ENCODE data around the gene WAC. TPM values are rescaled to one million over a fixed set of nuclear protein-coding genes. Genes with fewer than 3 reads are reported as not detected.
A peak's percentile ranks its signal among the peaks of the same experiment; 100 is the strongest.

WAC gene
- total RNA-seq, 1 experiment from 2014 or later: 93.9 TPM

- Histone ChIP-seq H3K36me3 (ENCODE audit: low read depth) (peaks cover 5% of the 10 kb centered on the region; the same call in 1 of the 2 replicates), H3K9me3 (ENCODE audit: insufficient read depth, low read depth) (no peaks in the 10 kb centered on the region), H4K20me1 (ENCODE audit: insufficient read depth) (0 out of 2 replicates have a peak, but pooled peaks cover 4% of the 10 kb centered on the region), H2AFZ (no peak overlapping the region), H3K9me2 (ENCODE audit: insufficient read depth) (no peaks in the 10 kb centered on the region), H3K4me3 (no peak overlapping the region), H3K27me3 (ENCODE audit: insufficient read depth, low read depth) (no peaks in the 10 kb centered on the region), H3K79me2 (ENCODE audit: low read depth) (no peaks in the 10 kb centered on the region), H3F3A (ENCODE audit: insufficient read depth, low read depth) (peaks cover 15% of the 10 kb centered on the region; the same call in 1 of the 2 replicates), H3K4me2 (no peak overlapping the region), H3K4me1 (replicated peaks; ENCODE audit: insufficient read depth) (peaks cover 7% of the 10 kb centered on the region; the same call in 1 of the 2 replicates), H3K27ac (no peak overlapping the region)
- intact Hi-C loops (cut with micrococcal nuclease; ENCODE audit: unreplicated experiment): no loop called here
- no peak for DNase-seq
- BruUV-seq (replicated peaks): no TSS peak
- TF ChIP-seq, protein P1, sequence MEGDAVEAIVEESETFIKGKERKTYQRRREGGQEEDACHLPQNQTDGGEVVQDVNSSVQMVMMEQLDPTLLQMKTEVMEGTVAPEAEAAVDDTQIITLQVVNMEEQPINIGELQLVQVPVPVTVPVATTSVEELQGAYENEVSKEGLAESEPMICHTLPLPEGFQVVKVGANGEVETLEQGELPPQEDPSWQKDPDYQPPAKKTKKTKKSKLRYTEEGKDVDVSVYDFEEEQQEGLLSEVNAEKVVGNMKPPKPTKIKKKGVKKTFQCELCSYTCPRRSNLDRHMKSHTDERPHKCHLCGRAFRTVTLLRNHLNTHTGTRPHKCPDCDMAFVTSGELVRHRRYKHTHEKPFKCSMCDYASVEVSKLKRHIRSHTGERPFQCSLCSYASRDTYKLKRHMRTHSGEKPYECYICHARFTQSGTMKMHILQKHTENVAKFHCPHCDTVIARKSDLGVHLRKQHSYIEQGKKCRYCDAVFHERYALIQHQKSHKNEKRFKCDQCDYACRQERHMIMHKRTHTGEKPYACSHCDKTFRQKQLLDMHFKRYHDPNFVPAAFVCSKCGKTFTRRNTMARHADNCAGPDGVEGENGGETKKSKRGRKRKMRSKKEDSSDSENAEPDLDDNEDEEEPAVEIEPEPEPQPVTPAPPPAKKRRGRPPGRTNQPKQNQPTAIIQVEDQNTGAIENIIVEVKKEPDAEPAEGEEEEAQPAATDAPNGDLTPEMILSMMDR (conservative IDR thresholded peaks at IDR 0.05): no peak
- no peak for TF ChIP-seq EZH2 (IDR thresholded peaks at IDR 0.05; ENCODE audit: low read depth)
- ChIA-PET POLR2A (ENCODE audit: unreplicated experiment) (no interaction called here), CTCF (no interaction called here)
Measured at GRCh38 chr10:28624351-28624750, 91.4 kb downstream of the WAC start.

DNA sequence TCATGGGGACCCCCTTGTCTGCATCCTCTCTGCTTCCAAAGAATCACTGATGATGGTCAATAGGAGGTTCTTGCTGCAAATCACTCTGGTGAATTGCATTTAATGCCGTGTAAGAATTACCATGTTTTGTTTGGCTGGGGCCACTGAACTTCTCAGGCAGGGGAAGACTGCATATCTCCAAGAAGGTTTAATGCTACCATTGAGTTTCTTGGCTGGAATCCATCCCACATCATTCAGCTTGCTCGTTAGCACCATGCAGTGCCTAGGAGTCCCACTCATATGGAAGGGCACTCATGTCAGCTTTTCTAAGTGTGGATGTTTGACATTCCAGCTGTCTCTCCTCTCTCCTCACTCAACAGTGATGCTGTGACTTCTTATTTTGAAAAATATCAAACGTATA, 94.2 kb downstream of the WAC start:
- TF ChIP-seq, protein P1 (conservative IDR thresholded peaks at IDR 0.05): no peak
- no peak for TF ChIP-seq EZH2 (IDR thresholded peaks at IDR 0.05; ENCODE audit: low read depth)
- H3K27me3 ChIP-seq (ENCODE audit: insufficient read depth, low read depth): no peaks in the 10 kb centered on the region
- no peaks in the 10 kb centered on the region for H4K20me1 ChIP-seq (ENCODE audit: insufficient read depth)
- intact Hi-C loops (cut with micrococcal nuclease; ENCODE audit: unreplicated experiment): loop anchor here (5.0 kb wide), 1 partner anchor 35 kb away; no protein-coding TSS in a partner anchor
- H3K9me2 ChIP-seq (ENCODE audit: insufficient read depth): no peaks in the 10 kb centered on the region
- ChIA-PET CTCF (no interaction called here), POLR2A (ENCODE audit: unreplicated experiment) (no interaction called here)
- H3K4me3 ChIP-seq: no peak overlapping the region
- H3F3A ChIP-seq (ENCODE audit: insufficient read depth, low read depth): peaks cover 15% of the 10 kb centered on the region; the same call in 1 of the 2 replicates
- H3K36me3 ChIP-seq (ENCODE audit: low read depth): no peaks in the 10 kb centered on the region
- H3K9me3 ChIP-seq (ENCODE audit: insufficient read depth, low read depth): no peaks in the 10 kb centered on the region
- H3K4me1 ChIP-seq (replicated peaks; ENCODE audit: insufficient read depth): peaks cover 7% of the 10 kb centered on the region; the same call in 1 of the 2 replicates
- no peak overlapping the region for H3K4me2 ChIP-seq
- no peak overlapping the region for H3K27ac ChIP-seq
- H3K79me2 ChIP-seq (ENCODE audit: low read depth): no peaks in the 10 kb centered on the region
- DNase-seq: no peak
- H2AFZ ChIP-seq: no peak overlapping the region
- no TSS peak for BruUV-seq (replicated peaks)

GRCh38 chr10:28628184-28628893, 95.4 kb downstream of the WAC start:
- Histone ChIP-seq H4K20me1 (ENCODE audit: insufficient read depth) (no peaks in the 10 kb centered on the region), H3K4me3 (no peak overlapping the region), H3K79me2 (ENCODE audit: low read depth) (no peaks in the 10 kb centered on the region), H3K36me3 (ENCODE audit: low read depth) (no peaks in the 10 kb centered on the region), H3K27ac (no peak overlapping the region), H3F3A (ENCODE audit: insufficient read depth, low read depth) (peaks cover 4% of the 10 kb centered on the region; the same call in 1 of the 2 replicates), H3K9me2 (ENCODE audit: insufficient read depth) (no peaks in the 10 kb centered on the region), H2AFZ (no peak overlapping the region), H3K27me3 (ENCODE audit: insufficient read depth, low read depth) (no peaks in the 10 kb centered on the region), H3K4me1 (replicated peaks; ENCODE audit: insufficient read depth) (peaks cover 7% of the 10 kb centered on the region; the same call in 1 of the 2 replicates), H3K9me3 (ENCODE audit: insufficient read depth, low read depth) (no peaks in the 10 kb centered on the region), H3K4me2 (peak overlapping the region; percentile 6)
- BruUV-seq (replicated peaks): no TSS peak
- TF ChIP-seq, protein P1 (conservative IDR thresholded peaks at IDR 0.05): peak; percentile 91
- no peak for TF ChIP-seq EZH2 (IDR thresholded peaks at IDR 0.05; ENCODE audit: low read depth)
- DNase-seq: peak; percentile 51 to 74
- ChIA-PET CTCF (interaction anchor here (0.6 to 1.5 kb wide), 3 partner anchors 36 to 676 kb away, joined by 3 to 4 read pairs (median 3); partner anchors contain the start of gene WAC), POLR2A (ENCODE audit: unreplicated experiment) (interaction anchor here (0.5 to 0.7 kb wide), 3 partner anchors 475 to 881 kb away, joined by 3 read pairs; no protein-coding TSS in a partner anchor)
- intact Hi-C loops (cut with micrococcal nuclease; ENCODE audit: unreplicated experiment): loop anchor here (1.0 to 5.0 kb wide), 4 partner anchors 34 to 821 kb away; no protein-coding TSS in a partner anchor

Measured in PC-9 (cell line).